Endometrial microvascular endothelial cells (primary cell): ENCODE measurements around the gene VCAN. TPM values are rescaled to one million over a fixed set of nuclear protein-coding genes. Genes with fewer than 3 reads are reported as not detected.

ENCODE experiments used
- in situ Hi-C: cut with HindIII; loops from 2 replicates; pipeline ENCODE4 v1.10.0; 2017; ENCODE audit warnings: low sequenced_read_pairs, low pct_unique_long_range_greater_than_20kb; ENCODE audit errors: inconsistent ontology term
- total RNA-seq: library from RNA; depleted of rRNA; stranded (reverse); fragments of >200 nt; gene quantifications from one replicate; pipeline ENCODE4 v1.2.3, GENCODE V29; 2015; ENCODE audit errors: inconsistent ontology term

The VCAN gene
- total RNA-seq, 1 donor from 2014 or later: 5.5 TPM

DNA sequence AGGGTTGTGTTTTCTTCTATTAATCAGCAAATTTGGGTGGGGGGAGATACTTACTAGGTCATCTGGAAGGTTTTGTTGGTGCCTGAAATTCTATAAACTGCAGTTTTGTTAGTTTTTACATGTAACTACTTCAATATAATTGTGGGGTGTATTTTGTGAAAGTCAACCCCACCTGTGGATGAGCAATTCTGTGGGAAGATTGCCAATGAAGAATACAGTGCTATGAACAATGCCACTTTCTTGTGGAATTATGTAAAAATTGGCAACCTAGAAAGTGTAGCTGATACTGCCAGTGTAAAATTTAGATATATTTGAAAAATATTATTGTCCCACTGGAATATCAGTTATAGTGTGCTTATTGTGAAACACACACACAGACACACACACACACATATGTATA is 80.7 kb downstream of the VCAN start:
- in situ Hi-C loops: no loop called here

- in situ Hi-C loops: no loop called here
Measured at GRCh38 chr5:83553000-83553486, 81.5 kb downstream of the VCAN start.

GRCh38 chr5:83554133-83554532 is 82.6 kb downstream of the VCAN start:
- in situ Hi-C loops: no loop called here

DNA sequence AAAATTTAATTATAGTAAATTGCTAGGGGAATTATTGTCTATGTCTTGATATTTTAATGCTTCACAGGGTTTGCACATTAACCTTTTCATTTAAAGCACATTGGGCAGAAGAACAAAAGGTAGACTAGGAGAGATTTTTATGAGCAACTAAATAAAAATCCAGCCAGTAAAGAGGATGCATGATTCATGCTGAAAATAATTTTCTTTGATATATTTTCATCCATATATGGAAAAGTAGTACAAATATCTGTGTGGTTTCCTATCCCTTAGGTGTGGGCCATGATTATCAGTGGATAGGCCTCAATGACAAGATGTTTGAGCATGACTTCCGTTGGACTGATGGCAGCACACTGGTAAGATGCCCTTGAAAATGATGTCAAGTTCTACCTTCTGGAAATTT is 83.1 kb downstream of the VCAN start:
- in situ Hi-C loops: no loop called here

GRCh38 chr5:83555263-83555662 is 83.7 kb downstream of the VCAN start:
- in situ Hi-C loops: no loop called here

- in situ Hi-C loops: no loop called here
Measured at GRCh38 chr5:83556190-83556589, 84.6 kb downstream of the VCAN start.

DNA sequence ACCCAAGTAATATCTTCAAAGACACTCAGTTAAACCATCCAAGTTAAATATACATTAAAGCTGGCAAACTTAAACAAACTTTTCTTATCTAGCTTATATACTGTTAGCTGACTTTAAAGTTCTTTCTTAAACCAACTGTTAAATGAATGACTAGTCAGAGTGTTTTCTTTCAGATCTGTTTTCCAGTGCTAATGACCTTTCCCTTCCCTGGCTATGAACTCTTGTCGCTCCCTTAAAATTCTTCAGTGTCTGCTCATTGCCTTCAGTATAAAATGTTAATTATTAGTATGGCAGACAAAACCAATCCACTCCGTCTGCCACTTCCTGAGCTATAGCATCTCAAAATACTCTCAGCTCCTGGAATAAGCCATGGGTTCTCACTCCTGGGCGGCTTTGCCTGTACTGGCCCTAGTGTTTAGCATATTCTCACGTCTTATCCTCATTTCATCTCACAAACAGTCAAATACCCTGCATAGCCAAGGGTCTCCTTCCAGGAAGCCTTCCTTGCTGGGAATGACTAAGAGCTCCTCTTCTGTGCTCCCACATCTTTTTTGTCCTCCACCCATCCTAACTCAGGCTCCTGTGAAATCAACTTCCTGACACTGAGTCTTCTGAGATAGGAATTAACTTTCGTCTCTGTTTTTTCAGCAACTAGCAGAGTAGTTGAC is 87.7 kb downstream of the VCAN start:
- in situ Hi-C loops: no loop called here

DNA sequence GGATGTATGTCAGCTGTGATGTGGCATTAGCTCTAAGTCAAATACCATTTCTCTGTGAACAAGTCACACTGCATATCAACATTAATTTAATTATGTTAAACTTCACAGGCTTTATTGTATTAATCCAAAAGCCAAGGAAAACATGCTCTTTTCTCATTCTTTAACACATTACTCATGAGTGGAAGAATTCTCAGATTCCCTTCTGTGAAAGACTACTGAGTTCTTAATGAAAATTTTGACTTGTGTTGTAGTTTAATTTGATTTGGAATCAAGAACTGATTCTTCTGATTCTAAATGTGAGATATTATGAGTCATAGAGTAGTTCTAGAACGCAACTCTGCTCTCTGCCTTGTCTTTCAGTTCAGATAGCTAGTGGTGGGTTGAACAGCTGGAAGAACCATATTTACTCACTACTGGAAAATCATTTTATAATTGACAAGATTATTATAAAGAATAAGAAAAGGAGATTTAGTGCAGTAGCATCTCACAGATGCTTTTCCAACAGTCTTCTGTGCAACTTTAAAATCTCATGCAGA is 90.6 kb downstream of the VCAN start:
- in situ Hi-C loops: no loop called here

DNA sequence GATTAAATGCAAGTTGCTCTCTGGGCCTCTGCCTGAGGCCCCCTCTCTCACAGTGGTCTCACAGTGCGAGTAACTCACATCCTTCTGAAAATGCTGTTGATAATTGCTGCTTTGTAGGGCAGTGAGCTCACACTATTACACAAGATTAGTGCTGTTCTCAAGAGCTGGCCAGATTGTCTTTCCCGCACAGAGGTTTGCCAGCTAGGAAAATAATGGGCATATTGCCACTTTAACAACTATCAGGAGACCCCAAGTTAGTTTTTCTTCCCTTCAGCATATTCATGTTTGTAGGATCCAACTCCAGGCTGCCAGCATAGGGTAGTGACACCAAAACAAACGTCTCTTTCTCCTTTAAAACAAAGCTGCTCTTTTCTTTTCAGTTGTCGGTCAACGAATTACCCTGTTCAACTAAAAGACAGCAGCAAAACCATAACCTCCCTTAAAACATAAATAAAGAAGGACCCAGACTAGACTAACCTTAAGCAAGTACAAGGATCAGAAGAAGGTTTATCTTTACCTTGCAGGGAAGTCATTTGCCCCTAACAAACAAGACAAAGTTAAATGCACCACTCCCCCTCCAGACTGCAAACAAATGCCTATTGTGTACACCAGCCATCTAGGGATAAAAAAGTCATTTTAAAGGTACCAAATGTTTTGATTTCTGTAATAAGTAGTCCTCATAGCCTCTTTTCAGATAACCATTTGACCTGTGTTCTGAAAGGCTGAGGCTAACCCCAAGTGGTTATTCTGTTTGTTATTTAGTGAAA is 91.4 kb downstream of the VCAN start:
- in situ Hi-C loops: no loop called here

DNA sequence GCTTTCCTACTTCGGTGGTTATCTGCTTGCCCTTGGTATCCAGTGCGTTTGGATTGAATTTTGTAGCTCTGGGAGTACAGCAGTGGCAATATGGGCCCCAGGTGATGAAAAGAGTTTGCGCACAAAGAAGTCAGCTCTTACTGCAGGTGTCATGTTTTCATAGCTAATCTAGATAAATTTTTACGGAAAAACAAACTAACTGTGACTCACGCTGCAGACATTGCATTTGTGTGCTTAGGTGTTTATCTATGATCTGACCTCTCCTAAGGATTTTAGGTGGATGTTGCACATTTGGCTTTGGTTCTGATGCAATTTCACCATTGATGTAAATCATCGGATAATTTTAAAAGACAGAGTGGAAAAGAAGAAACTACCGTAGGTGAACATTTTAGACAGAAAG is 92.1 kb downstream of the VCAN start:
- in situ Hi-C loops: no loop called here

GRCh38 chr5:83564069-83564749 is 92.7 kb downstream of the VCAN start:
- in situ Hi-C loops: no loop called here

DNA sequence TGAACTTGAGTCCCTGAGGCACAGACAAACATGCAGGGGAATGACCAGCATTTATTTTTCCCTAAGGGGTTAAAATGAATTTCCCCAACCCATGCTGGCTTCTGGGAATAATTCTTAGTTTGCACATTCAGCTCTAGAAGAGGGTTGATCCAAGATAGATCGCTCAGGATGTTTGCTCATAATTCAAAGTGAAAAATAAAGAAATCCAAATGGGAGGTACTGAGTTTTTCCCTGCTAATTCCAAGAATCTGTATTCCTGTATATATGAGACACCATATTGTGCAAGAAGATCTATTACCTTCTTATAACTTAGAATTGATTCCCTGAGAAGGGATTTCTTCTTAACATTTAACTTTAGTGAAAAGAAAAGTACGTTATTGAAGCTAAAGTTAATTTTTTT is 96.2 kb downstream of the VCAN start:
- in situ Hi-C loops: no loop called here

GRCh38 chr5:83568186-83568585 is 96.6 kb downstream of the VCAN start:
- in situ Hi-C loops: no loop called here

DNA sequence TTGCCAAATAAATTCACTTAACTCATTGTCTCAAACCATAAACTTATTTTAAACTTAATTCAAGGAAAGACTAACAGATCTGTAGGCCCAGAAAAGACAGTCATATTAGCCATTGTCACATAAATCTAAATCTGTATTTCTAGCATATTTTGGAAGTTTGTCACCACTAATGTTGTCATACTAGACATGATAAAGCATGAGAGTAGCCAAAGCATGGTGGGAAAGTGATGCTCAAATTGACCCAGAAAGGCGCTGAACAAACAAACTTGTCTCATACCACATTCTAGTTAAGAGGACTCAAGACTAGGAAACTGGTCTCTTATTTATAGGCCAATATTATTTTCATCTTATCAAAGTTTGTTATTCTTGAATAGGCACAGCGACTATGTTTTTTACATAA is 99.4 kb downstream of the VCAN start:
- in situ Hi-C loops: no loop called here

- in situ Hi-C loops: no loop called here
Measured at GRCh38 chr5:83572271-83572670, 100.7 kb downstream of the VCAN start.

GRCh38 chr5:83576341-83576740 is 104.8 kb downstream of the VCAN start:
- in situ Hi-C loops: loop anchor here (25.0 kb wide), 1 partner anchor 1214 kb away; no protein-coding TSS in a partner anchor

GRCh38 chr5:83577036-83577636 is 105.6 kb downstream of the VCAN start:
- in situ Hi-C loops: loop anchor here (25.0 kb wide), 1 partner anchor 1215 kb away; no protein-coding TSS in a partner anchor

- in situ Hi-C loops: loop anchor here (25.0 kb wide), 1 partner anchor 1222 kb away; no protein-coding TSS in a partner anchor
Measured at GRCh38 chr5:83583859-83584258, 112.3 kb downstream of the VCAN start.
